ENCODE data around the gene PHLDB3. TPM values are rescaled to one million over a fixed set of nuclear protein-coding genes. Genes with fewer than 3 reads are reported as not detected.

Gene PHLDB3
- total RNA-seq (2021; ENCODE audit: unreplicated experiment) (6.7 TPM), Bru-seq, nascent RNA (percentile 45 among the genes with signal in this experiment), BruChase-seq, experiment 1, labeled RNA remaining after a 2-hour chase (percentile 50 among the genes with signal in this experiment), BruChase-seq, experiment 2, labeled RNA remaining after a 6-hour chase (percentile 46 among the genes with signal in this experiment)
- polyA plus RNA-seq (2012; ENCODE audit: insufficient read length): 5.2 TPM
- long read RNA-seq, partial matches to known transcripts: 0 of 3 reads
- long read RNA-seq, other reads (novel, unspliced or antisense): 3 of 3 reads

DNA sequence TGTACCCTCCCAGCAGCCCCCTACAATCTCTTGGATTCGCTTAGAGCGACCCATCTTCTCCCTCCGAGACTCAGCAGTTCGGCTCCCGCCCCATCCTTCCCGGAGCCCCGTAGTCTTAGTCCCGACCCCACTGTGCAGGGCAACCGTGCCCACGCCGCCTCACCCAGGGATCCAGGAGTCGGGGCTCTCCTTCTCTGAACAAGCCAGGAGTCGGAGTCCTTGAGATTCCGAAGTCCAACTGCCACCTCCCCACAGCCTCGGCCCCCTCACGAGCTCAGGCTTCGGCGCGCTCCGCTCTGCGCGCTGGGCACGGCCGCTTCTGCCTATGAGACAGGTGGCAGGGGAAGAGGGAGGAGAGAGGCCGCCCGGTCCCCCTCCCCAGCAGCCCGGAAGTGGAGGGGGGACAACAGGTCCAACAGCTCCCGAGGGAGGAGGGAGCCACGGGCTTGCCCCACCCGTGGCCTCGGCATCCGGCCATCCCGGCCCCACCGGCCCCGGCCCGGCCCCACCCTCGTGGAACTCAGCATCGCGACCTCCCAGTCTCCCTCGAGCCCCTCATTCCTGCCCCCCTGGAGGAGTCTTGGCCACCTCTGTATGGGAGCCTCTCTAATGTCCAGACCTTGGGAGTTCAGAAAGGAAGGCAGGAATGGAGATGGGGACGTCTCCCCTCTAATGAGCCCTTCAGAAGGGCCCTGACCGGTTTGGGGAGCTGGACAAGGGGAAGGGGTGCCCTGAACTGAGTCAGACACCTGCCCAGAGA, at the start of gene PHLDB3:
Gene PHLDB3 (minus strand): TSS at position 321 of the 760 bp plus-strand sequence. CDS start 628 bp downstream, outside the sequence.
- in situ Hi-C loops (cut with HindIII; ENCODE audit: low pct_unique_long_range_greater_than_20kb, low sequenced_read_pairs): no loop called here
- peak within 1 kb of the TSS; percentile 70 for H3K27ac ChIP-seq (ENCODE audit: low read length)
- no peak for DNase-seq (ENCODE audit: low read depth, low spot score)

DNA sequence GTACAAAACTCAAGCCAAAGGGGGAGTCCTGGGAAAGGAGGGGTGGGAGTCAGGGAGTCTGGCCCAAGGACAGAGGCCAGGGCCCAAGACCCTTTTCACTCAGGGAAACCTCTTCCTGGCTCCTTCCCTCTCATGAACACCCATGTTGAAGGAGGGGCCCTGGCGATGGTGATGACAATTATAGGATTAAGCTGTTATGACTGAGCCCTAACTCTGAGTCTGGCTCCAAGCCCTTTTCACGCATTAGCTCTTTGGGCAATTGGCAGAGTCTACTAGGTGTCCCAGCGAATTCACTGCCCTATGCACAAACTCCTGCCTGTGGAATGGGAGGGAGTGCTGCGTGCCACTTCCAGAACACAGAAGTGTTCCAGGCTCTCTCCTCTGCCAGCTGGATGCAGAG, 49.1 kb upstream of the PHLDB3 start:
- intact Hi-C loops (cut with micrococcal nuclease; ENCODE audit: unreplicated experiment): no loop called here
- H3K36me3 ChIP-seq (ENCODE audit: control insufficient read depth, insufficient read depth, low read length): no peaks in the 10 kb centered on the region
- no peak overlapping the region for H3K27ac ChIP-seq (ENCODE audit: low read length)
- POLR2A ChIA-PET: no interaction called here
- in situ Hi-C loops (cut with HindIII; ENCODE audit: low pct_unique_long_range_greater_than_20kb, low sequenced_read_pairs): no loop called here
- ATAC-seq: no peak
- TF ChIP-seq SIN3A (IDR thresholded peaks at IDR 0.05; ENCODE audit: borderline replicate concordance, insufficient read depth, low read depth, low read length) (no peak), TCF7L2 (IDR thresholded peaks at IDR 0.05; ENCODE audit: low read depth, low read length) (no peak), CTCF (IDR thresholded peaks at IDR 0.05) (no peak), POLR2AphosphoS5 (IDR thresholded peaks at IDR 0.05; ENCODE audit: low read depth, low read length) (no peak)
- TF ChIP-seq, protein P1, sequence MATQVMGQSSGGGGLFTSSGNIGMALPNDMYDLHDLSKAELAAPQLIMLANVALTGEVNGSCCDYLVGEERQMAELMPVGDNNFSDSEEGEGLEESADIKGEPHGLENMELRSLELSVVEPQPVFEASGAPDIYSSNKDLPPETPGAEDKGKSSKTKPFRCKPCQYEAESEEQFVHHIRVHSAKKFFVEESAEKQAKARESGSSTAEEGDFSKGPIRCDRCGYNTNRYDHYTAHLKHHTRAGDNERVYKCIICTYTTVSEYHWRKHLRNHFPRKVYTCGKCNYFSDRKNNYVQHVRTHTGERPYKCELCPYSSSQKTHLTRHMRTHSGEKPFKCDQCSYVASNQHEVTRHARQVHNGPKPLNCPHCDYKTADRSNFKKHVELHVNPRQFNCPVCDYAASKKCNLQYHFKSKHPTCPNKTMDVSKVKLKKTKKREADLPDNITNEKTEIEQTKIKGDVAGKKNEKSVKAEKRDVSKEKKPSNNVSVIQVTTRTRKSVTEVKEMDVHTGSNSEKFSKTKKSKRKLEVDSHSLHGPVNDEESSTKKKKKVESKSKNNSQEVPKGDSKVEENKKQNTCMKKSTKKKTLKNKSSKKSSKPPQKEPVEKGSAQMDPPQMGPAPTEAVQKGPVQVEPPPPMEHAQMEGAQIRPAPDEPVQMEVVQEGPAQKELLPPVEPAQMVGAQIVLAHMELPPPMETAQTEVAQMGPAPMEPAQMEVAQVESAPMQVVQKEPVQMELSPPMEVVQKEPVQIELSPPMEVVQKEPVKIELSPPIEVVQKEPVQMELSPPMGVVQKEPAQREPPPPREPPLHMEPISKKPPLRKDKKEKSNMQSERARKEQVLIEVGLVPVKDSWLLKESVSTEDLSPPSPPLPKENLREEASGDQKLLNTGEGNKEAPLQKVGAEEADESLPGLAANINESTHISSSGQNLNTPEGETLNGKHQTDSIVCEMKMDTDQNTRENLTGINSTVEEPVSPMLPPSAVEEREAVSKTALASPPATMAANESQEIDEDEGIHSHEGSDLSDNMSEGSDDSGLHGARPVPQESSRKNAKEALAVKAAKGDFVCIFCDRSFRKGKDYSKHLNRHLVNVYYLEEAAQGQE (IDR thresholded peaks at IDR 0.05; ENCODE audit: insufficient read depth in 1 of 2, low read depth in 2 of 2, low read length in 1 of 2): no peak
- no peak overlapping the region for H3K4me3 ChIP-seq (ENCODE audit: low read depth in 2 of 2, low read length in 2 of 2)
- BruUV-seq (replicated peaks): no TSS peak
- H3K9me3 ChIP-seq (ENCODE audit: control insufficient read depth, insufficient read depth, low read depth, low read length): no peaks in the 10 kb centered on the region
- CTCF ChIA-PET: interaction anchor here (0.6 kb wide), 1 partner anchor 87 kb away, joined by 5 read pairs; no protein-coding TSS in a partner anchor
- no peak for DNase-seq (ENCODE audit: low read depth, low spot score)
- no peaks in the 10 kb centered on the region for H3K4me1 ChIP-seq (ENCODE audit: control insufficient read depth, insufficient read depth, low read length)
- no peaks in the 10 kb centered on the region for H3K27me3 ChIP-seq (ENCODE audit: control insufficient read depth, insufficient read depth, low read length)

More for the DNA sequence above, at the start of gene PHLDB3:
- Histone ChIP-seq H3K4me1 (ENCODE audit: control insufficient read depth, insufficient read depth, low read length) (no peaks in the 10 kb centered on the region), H3K9me3 (ENCODE audit: control insufficient read depth, insufficient read depth, low read depth, low read length) (no peaks in the 10 kb centered on the region), H3K36me3 (ENCODE audit: control insufficient read depth, insufficient read depth, low read length) (no peaks in the 10 kb centered on the region), H3K4me3 (ENCODE audit: low read depth in 2 of 2, low read length in 2 of 2) (peak within 1 kb of the TSS; percentile 65 to 77), H3K27me3 (ENCODE audit: control insufficient read depth, insufficient read depth, low read length) (no peaks in the 10 kb centered on the region)
- ATAC-seq: peak; percentile 75
- ChIA-PET CTCF (interaction anchor here (1.2 kb wide), 1 partner anchor 58 kb away, joined by 3 read pairs; no protein-coding TSS in a partner anchor), POLR2A (interaction anchor here (0.6 kb wide), 1 partner anchor 30 kb away, joined by 3 read pairs; no protein-coding TSS in a partner anchor)
- no peak for TF ChIP-seq SIN3A (IDR thresholded peaks at IDR 0.05; ENCODE audit: borderline replicate concordance, insufficient read depth, low read depth, low read length)
- TF ChIP-seq TCF7L2 (IDR thresholded peaks at IDR 0.05; ENCODE audit: low read depth, low read length): no peak
- TF ChIP-seq CTCF (IDR thresholded peaks at IDR 0.05): no peak
- TF ChIP-seq, protein P1 (IDR thresholded peaks at IDR 0.05; ENCODE audit: insufficient read depth in 1 of 2, low read depth in 2 of 2, low read length in 1 of 2): no peak
- TF ChIP-seq POLR2AphosphoS5 (IDR thresholded peaks at IDR 0.05; ENCODE audit: low read depth, low read length): no peak
- intact Hi-C loops (cut with micrococcal nuclease; ENCODE audit: unreplicated experiment): no loop called here
- no TSS peak for BruUV-seq (replicated peaks)

Data from Panc1 (cell line).